HG02938 (cell line): ENCODE results near the gene ADCY5.

ENCODE experiments used
- ATAC-seq: cut with Tn5 transposase; IDR thresholded peaks from one replicate; pipeline ENCODE4 v1.9.1; 2021; ENCODE audit warnings: mild to moderate bottlenecking, moderate library complexity; ENCODE audit not compliant: unreplicated experiment

Gene ADCY5

DNA sequence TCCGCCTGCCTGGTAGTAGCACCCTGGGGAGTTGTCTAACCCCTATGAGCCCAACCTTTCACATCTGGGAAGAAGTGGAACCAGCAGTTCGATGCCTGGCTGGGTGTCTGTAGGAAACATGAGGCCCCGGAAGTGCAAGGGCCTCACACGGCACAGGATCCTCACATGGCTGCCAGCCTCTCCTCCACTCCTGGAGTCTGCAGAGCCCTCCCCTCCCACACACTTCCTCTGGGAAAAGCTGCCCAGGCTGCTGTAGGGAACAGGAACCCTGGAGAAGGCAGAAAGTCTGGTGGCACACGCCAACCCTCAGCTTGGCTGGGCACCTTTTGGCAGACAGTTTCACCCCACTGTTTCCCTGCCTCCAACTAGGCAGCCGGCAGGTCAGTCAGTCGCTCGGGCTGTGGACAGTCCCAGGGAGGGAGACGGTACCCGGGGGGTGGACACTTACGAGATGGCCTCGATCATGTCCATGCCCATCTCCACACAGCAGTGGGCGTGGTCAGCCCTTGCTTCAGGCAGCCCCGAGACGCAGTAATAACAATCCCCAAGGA lies 118.4 kb downstream of the ADCY5 start:
- no peak for ATAC-seq

DNA sequence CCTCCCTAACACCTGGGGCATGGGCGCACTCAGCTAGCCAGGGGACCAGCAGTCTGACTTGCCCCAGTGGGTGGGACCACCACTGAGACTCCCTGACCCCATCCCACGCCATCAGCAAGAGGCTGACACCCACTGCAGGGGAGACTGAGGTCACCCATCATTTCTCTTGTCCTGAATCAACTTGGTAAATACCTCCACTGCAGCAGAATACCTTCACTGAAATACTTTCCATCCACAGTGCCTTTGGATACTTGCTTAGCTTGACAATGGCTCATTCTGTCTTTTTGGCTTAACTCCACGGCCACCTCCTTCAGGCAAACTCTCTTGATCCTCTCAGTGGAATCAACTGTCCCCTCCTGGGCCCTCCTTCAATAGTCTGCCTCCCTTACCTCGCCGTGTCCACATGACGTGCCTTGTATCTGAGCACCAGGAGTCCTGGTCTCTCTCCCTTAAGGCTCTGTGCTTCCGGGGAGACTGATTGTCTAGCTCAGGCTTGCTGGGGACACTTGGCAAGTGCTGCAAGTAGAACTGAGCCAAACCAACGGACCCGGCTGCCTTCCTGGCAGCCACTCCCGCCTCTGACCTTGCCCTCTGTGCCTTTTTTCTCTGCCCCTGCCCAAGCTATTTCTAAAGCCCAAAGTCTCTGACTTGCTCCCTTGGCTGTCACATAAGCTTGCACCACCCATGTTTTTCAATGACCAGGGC lies 119.1 kb downstream of the ADCY5 start:
- no peak for ATAC-seq

DNA sequence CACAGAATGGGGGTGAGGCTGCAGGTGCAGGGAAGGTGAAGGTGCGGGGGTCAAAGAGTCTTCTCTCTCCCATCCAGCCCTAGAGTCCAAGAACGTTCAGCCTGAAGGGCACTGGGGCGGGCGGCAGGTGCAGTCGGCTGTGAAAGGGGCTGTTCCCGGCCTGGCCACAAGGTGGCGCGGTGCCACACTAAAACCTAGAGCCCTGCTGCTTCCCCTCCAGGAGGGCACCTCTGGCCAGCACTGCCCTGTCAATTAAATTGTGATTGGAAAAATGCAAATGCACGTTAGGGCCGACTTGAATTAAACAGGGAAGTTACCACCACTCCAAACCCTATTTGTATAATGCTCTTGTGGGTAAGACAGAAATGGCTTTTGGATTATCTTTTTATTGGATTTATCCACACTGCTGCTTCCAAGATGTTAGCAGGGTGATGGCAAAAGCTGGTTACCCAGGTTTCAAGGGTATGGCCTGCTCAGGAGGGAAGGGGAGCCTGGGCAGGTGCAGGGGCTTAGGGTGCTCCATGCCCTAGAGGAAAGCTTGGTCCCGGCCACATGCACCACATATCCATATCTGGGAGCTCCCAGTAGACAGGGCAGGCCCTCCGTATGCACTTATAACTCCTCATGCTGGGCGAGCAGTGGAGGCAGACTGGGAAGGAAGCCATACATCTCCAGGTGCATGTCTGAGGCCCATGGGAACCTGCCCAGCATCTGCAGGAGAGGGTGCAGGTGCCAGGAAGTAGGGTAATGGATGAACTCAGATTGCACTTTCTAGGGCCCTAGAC lies 119.8 kb downstream of the ADCY5 start:
- no peak for ATAC-seq

DNA sequence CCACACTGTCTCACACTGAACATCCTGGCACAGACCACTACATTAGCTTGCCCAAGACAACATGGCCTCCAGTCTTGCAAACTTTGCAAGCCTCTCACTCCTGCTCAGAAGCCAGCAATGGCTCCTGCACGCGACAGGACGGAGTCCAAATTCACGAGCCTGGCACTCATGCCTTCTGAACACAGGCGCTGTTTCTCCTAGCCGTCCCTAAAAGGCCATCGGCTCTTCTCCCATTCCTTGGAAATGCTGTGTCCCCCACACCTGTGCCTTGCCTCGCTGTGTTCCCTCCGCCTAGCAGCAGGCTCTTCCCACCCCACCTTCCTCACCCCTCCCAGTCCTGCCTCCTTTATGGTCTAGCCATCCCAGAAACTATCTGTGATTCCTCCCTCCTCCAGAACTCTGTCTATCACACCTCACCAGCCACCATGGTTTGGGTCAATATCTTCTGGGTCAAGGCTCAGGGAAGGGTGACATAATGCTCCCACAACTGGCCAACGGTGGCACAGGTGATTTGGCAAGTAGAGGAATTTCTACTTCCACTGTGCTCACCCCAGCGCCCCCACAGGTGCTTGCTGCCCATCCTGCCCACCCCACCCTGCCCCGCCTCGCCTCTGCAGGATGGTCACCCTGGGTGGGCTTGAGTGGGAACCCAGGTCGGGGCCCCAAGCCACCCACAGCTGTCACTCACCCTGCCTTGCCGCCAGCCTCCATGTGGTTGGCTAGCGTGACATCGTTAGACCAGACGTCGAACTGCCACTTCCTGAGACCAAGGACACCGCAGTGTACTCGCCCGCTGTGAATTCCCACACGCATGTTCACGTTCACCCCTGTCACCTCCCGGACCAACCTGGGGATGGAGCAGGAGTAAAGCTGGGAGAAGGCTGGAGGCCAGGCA lies 120.7 kb downstream of the ADCY5 start:
- ATAC-seq = no peak

DNA sequence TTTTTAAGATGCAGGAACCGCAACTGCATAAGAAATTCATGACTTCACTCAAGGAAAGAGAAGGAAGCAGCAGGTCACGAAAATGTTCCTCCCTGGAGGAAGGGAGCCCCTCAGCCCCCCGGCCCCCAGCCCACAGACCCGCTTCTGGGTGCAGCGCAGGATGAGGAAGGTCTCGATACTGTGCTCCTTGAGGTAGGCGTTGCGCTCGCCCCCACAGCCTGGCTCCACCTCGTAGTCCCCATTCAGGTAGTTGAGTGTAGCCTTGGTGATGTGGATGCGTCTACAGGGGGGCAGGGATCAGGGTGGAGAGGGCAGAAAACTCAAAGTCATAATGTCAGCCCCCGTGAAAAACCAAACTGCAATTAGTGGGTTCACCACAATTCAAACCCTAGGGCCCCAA lies 121.4 kb downstream of the ADCY5 start:
- ATAC-seq = no peak

DNA sequence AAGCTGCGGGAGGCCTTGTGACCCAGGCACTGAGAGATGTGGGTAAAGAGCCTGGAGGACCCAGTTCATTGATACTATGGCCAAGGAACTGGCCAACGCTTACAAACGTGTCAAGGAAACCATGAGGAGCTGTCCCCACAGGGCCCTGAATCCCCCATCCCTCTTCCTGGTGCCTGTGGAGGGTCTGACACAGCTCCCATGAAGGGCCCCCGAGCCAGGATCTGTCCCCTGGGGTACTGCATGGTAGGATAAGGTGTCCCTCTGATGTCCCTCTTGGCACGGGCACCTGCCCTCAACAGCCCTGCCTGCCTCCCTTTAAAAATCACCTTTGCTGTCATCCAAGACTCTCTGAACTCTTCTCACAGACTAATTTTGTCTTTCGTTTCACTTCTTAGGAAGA lies 122.4 kb downstream of the ADCY5 start:
- ATAC-seq = no peak

DNA sequence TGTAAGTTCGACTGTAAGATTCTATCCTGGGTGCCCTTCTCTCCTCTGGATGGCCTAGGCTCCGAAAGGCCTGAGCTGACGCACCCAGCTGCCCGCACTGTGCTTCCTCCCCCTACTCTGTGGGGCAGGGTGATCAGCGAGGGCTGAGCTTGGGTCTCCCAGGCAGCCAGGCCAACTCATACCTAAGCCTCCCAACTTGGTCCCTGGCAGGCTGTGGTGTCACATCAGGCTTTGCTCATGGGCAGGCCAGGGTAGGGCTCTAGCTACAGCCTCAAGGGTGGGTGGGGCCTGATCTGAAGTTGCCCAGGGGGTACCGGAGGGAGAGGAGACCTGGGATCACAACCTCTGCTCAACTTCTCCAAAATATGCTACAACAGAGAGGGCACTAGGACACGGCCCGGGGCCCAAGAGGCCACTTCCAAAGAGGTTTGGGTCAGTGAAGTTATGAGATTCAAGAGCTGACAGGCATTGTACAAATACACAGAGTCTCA lies 123.1 kb downstream of the ADCY5 start:
- ATAC-seq = no peak

DNA sequence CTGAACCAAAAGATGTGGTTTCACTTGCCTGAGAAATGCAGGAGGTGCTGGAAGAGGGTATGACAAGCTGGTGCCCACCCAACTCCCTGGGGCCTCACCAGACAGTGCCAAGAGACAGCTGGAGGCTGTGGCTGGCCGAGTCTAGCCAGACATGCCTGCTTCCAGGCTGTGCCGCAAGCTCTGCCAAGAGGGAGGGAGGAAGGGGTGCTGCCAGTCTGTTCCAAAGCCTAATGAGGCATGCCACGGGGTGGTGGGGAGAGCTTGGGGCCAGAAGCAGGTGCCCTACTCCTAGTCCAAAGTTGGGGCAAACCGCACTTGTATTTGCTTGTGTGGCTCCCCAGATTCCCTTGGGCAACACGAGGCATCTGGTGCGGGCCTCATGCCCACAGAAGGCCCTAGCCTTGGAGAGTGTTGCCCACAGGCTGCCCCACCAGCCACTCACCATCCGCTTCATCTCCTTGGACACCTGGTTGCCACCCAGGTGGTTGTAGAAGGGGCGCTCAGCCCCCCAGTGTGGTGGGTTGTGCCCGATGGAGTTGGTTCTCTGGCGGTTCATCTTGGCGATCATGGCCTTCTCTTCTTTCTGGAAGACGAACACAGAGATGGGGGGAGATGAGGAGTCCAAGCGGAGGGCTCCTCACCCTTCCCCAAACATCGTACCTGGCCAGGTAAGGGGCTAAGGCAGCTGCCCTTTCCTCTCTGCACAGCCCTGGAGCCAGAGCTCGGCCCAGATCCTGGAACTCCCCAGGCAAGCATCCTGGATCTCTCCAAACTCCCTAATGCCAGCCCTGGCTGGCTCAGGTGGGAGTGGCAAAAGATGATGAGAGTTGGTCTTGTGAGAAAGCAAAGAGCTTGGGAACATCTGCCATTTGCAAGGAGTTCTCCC lies 123.8 kb downstream of the ADCY5 start:
- ATAC-seq = no peak

DNA sequence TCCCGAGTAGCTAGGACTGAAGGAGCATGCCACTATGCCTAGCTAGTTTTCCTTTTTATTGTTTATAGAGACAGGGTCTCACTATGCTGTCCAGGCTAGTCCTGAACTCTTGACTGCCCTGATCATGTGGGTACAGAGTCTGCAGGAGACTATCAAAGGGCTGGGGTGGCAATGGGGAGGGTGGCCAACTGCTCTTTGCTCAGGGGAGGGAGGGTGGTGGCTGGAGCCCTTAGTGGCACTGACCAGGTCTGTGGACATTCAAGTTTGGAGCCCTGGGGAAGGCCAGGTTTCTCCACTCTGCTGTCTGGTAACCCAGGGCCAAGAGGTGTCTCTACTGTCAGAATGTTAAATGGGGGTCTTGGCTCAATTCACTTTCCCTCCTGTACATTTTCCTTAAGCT lies 125.1 kb downstream of the ADCY5 start:
- no peak for ATAC-seq

DNA sequence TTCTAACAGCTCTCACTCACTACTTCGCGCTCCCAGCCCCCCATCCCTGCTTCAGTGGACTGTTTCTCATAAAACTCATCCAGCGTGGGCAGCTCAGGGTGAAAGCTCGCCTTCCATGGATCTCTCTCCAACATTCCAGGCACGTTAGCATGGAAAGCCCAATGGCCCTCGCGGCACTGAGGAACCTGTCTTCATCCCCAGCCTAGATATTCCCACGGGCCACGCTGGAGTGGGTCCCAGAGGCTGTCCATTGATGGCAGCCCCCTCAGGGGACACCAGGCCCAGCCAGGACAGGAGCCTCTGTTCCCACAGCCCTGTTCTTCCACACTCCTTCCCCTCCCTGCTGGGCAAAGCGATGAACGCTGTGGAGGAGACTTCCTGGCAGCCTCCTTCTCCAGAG lies 126.0 kb downstream of the ADCY5 start:
- no peak for ATAC-seq

DNA sequence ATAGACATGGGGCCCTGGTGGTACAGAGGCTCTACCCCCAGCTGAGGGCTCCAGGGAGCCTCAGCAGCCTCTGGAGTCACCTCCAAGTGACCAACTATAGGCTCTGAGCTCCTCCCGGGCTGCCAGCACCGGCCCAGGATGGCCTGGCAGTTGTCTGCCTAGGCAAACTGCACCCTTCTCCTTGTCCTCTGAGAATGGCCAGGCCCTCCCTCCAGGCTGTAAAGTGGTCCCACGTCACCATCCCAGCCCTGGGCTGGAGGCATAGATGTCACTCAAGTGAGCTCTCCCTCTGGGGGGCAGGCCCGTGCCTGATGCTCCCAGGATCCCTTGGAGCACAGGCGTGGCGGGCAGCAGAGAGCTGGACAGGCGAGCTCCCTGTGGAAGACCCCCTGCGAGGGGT lies 127.1 kb downstream of the ADCY5 start:
- ATAC-seq = no peak

DNA sequence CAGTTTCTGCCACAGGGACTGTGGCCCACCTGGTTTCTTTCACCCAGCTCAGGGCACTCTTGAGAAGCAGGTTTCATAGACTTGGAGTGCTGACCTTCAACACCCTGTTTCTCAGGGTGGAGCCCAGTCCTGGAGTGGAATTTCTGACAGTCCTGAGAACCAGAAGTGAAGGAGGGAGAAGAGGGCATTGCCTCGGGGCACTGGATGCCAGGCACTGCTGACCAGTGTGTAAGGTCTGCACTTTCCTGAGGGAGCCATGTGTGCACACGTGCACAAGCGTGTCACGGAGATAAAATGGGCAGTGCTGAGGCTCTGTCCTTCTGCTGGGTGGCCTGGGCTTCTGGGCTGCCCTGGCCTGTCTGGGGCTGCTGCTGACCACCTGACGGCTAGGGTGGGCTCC lies 128.7 kb downstream of the ADCY5 start:
- no peak for ATAC-seq

DNA sequence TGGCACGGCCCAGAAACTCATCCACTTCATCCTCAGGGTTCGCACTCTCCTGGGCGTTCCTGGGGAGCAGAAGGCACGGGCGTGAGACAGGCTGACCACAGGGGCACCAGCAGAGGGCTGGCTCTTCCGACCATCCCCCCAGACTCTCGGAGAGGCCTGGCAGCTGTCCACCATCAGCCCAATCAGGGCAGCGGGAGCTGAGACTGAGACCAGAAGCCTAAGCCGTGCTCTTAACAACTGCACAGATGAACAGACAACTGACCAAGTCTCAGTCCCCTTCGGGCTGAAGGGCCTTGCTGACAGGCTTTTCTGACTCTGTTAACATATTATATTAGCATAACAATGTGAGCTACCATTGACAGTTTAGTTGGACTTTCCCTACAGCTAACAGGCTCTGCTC lies 129.1 kb downstream of the ADCY5 start:
- no peak for ATAC-seq

DNA sequence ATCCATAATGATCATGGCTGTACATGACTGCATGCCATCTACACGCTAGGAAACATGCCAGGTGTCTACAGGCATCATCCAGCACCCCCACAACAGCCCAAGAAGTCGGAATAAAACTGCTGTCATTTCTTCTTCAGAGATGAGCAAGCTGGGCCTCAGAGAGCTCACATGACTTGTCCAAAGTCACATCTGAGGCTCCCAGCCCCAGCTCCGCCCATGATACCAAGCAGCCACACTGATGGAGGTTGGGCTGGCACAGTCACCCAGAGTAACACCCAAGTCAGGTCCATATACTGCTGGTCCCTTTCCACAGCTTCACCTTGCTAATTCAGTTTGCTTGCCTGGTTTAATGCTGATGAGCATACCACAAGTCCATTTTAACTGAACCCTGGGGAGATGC lies 130.5 kb downstream of the ADCY5 start:
- ATAC-seq = no peak

DNA sequence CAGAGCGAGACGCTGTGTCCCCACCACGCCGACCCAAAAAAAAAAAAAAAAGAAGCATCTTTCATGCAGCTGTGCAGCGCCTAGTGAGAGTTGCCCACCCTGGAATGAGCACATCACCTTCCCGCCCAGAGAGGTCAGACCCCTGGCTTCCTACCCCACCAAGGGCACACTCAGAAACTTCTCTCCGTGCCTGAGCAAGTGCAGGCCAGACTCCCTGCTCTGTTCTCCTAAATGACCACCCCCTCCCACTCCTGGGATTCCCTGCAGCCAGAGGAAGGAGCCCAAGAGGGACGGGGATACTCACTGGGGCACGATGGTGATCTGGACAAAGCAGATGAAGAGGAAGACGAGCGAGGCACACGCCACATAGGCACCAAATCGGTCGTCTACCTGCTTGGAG lies 131.2 kb downstream of the ADCY5 start:
- ATAC-seq = no peak

DNA sequence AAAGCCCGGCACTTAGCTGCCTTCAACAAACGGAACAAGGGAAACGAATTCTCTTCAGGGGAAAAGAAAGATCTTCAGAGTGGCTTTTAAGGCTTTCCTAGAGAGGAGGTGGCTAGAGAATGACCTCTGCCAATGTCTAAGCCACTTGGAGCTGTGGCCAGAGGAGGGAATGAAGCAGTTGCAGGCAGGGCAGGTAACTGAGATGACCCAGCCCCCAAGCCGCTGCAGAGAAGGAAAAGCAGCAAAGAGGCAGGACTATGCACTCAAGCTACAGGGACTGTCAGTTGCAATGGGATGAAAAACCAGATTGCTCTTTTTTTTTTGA lies 133.7 kb downstream of the ADCY5 start:
- no peak for ATAC-seq

DNA sequence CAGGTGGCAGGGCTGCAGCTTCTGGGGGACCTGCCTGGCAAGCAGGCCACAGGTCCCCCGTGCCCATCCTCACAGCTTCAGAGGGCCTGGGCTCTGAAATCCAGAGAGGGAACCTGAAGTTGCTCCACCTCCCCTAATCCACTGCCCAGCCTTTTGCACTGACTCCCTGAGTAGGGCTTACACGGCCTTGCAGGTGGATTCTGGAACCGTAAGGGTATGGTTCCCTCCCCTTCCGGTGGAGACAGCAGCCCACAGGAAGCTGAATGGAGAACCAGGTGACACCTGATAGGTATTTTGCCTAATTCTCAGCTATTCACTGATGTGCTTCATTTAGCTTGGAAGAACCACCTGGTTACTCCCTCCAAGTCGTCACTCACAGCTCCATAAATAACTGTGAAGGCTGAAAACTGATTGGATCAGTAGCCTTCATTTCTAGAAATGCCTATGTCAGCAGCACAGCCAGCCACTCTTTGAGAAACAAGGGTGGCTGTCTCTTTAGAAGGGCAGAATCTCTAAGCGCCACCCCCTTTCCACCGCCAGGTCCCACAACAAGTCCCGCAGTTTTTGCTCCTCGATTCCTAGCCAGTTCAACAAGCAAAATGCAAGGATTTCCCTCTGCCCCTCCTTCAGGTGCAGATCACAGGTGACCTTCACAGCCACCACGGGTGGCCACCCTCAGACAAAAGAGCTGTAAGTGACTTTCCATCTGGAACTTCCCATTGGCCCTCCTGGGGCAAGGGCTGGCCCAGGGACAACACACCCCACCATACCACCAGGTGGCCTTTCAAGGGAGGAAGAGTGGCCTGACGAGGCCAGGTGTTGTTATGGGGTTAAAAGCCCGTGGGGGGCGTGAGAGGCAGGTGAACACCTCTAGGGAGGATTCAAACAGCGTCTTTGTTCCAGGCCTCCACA lies 134.3 kb downstream of the ADCY5 start:
- ATAC-seq = no peak

DNA sequence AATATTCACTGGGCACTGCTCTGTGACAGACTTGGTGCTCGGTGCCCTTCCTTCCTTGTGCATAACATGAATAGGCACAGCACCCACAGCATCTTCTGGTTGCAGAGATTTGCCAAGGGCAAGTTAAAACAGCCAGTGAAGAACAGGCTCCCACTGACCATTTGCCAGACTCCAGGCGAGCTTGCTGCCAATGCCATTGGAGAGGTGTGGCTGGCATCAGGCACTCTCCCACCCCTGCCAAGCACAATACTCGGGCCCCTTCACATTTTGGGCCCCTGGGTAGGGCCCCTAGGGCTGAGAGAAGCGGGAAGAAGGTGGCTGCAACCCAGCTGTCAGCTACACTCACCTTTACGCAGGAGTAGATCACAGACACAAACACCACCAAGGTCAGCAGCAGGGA lies 135.0 kb downstream of the ADCY5 start:
- ATAC-seq = no peak
